ENCODE data around the gene TRIM54.
A peak's percentile ranks its signal among the peaks of the same experiment; 100 is the strongest.
"Not testable (repeated sequence)": the region's sequence is repeated elsewhere in the genome, so short reads cannot be mapped to it uniquely, and the experiment has no call there.

The TRIM54 gene

GRCh38 chr2:27282892-27283291 lies 663 bp downstream of the TRIM54 start:
- no peak for DNase-seq (ENCODE audit: low spot score)

- no peak for DNase-seq (ENCODE audit: low spot score)
Observed at GRCh38 chr2:27284996-27285395, 2.8 kb downstream of the TRIM54 start.

- DNase-seq (ENCODE audit: low spot score), result no peak
Observed at GRCh38 chr2:27285481-27285880, 3.3 kb downstream of the TRIM54 start.

DNA sequence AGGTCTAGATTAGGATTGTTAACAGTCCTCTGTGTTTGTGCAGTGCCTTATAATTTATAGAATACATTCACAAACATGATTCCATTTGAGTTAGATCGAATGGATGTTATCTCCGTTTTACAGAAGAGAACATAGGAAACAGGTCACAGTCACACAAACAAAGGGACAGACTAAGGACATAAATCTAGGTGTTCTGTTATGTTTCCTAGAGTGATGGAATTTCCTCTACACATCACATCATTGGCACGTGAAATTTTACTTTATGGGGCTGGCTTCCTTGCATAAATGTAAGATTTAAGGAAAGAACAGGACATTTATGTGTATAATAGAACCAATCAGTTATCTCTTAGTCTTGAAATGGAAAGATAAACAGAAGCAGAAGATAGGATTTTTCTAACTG lies 6.4 kb downstream of the TRIM54 start:
- DNase-seq (ENCODE audit: low spot score), result no peak

GRCh38 chr2:27290549-27290948 lies 8.3 kb downstream of the TRIM54 start:
- no peak for DNase-seq (ENCODE audit: low spot score)

DNA sequence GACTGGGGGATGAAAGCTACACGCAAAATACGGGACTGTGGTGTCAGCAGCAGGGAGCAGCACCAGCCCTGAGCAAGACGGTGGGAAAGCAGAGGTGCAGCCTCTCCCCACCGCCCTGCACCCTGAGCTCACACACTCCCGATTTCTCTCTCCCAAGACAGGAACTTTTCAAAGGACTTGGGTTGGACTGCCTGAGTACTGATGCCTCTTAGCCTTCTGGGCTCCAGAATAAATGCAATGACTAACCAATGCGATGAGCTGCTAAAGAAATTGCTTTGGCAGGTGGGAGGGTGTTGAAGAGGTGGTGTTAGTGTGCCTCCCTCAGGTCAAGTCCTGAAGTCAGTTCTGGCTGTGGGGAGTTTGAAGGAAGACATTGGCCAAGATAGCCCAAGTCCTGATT lies 9.6 kb downstream of the TRIM54 start:
- DNase-seq (ENCODE audit: low spot score), result no peak

GRCh38 chr2:27294928-27295327 lies 12.7 kb downstream of the TRIM54 start:
- DNase-seq (ENCODE audit: low spot score), result no peak

DNA sequence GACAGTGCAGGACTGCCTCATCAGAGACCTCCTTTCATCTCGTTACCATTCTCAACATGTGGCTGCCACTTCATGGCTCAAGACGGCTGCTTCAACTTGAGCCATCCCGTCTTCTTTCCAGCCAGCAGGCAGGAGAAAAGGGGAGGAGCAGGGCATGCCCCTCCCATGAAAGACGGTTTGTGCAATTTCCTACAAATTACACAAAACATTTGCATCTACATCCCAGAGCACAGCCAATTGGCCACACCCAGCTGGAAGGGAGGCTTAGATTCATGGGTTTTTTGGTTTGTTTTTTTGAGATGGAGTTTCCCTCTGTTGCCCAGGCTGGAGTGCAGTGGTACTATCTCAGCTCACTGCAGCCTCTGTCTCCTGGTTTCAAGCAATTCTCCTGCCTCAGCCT lies 14.3 kb downstream of the TRIM54 start:
- DNase-seq (ENCODE audit: low spot score), result no peak

DNA sequence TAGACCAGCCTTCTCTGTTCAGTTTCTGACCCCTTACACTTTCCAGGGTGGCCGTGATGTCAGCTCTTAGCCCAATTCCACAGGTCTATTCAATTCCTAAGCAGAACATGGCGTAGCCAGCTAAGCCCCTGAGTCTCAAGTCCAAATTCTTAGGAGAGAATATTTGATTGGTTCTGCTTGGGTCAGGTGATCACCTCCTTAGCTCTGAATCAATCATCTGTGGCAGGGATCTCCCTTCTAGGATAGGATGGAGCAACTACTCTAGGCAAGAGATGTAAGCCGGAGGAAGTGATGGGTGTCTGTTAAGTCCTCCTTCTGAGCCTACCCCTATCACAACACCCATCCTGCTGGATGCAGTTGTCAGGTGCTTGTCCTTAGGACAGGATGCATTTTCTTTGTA lies 15.0 kb downstream of the TRIM54 start:
- DNase-seq (ENCODE audit: low spot score), result no peak

GRCh38 chr2:27298391-27299080 lies 16.3 kb downstream of the TRIM54 start:
- DNase-seq (ENCODE audit: low spot score), result no peak

DNA sequence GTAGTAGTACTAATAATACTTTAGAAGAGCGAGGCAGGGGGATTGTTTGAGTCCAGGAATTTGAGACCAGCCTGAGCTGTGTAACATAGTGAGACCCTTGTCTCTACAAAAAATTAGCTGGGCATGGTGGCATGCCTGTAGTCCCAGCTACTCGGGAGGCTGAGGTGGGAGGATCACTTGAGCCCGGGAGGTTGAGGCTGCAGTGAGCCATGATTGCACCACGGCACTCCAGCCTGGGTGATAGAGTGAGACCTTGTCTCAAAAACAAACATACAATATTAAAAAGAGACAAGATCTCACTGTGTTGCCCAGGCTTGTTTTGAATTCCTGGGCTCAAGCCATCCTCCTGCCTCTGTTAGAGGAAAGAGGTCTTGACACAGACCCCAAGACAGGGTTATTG lies 18.4 kb downstream of the TRIM54 start:
- not testable (repeated sequence) for DNase-seq (ENCODE audit: low spot score)

DNA sequence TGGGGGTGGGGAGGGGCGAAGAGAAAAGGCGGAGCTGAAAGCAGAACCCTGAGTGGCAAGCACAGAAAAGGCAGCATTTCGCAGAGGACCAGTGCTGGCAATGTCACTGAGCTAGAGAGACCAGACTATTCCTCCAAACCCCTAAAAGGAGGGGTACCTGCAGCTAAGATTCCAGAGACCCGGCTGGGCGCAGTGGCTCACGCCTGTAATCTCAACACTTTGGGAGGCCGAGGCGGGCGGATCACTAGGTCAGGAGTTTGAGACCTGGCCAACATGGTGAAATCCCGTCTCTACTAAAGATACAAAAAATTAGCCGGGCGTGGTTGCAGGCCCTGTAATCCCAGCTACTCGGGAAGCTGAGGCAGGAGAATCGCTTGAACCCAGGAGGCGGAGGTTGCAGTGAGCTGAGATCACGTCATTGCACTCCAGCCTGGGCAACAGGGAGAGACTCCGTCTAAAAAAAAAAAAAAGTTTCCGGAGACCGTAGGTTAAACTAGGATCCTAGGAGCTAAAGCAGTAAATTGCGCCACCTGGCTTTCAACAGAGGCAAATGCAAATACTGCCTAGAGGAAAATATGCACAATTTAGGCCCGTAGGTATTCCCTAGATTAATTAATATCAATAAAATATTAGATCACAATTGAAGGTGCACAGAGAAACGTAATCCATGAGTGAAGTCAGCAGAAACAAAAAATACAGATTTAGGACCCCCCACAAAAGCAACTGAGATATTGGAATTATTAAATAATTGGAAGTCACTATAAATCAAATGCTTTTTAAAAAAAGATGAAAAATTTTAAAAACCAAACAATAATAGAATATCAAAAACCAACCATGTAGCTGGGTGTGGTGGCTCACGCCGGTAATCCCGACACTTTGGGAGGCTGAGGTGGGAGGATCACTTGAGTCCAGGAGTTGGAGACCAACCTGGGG lies 21.1 kb downstream of the TRIM54 start:
- peak; percentile 76 for DNase-seq (ENCODE audit: low spot score)

DNA sequence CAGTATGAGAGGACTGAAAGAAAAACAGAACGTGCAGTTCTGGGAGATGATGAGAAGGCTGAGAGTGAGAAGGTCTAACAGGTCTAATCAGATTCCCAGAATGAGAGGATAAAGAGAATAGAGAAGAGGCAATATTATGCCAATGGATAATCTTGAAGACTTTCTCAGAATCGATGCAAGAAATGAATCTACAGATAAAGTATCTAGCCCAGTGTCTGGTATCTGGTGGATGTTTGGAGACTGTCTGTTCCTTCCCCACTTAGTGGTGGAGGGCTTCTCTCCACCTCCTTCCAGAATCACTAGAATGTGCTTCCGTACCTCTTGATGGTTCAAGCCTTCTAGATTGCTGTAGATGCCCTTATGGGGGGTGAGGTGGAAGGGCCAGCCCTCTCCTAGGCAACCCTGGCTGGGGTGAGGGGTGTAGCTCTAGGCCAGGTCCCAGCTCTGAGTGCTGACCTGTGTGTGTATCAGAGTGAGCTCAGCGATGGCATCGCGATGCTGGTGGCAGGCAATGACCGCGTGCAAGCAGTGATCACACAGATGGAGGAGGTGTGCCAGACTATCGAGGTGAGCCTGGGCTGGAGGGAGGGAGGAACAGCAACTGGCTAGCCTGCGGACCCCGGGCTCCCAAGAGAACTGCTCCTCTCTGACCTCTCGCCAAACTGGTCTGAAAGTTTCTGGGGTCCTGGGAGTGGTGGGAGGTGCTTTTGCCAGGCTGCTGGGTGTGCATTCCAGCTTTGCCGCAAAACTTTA lies 22.4 kb downstream of the TRIM54 start:
- no peak for DNase-seq (ENCODE audit: low spot score)

GRCh38 chr2:27305516-27305915 lies 23.3 kb downstream of the TRIM54 start:
- DNase-seq (ENCODE audit: low spot score), result no peak

GRCh38 chr2:27306136-27306535 lies 23.9 kb downstream of the TRIM54 start:
- no peak for DNase-seq (ENCODE audit: low spot score)

- peak; percentile 25 for DNase-seq (ENCODE audit: low spot score)
Observed at GRCh38 chr2:27306573-27307286, 24.5 kb downstream of the TRIM54 start.

DNA sequence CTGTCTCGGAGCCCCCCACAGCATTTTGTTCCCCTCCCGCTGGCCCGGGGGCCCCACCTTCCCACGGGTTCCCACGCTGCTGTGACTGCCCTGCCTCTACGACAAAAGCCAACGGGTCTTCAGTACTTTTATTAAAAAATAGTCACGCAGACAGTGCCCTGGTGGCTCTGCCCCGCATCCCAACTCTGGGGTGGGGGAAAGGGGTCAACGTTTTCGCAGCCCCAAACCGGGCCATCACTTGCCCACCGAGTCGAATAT lies 25.0 kb downstream of the TRIM54 start:
- no peak for DNase-seq (ENCODE audit: low spot score)

GRCh38 chr2:27307545-27308358 lies 25.5 kb downstream of the TRIM54 start:
- DNase-seq (ENCODE audit: low spot score), result peak; percentile 29

DNA sequence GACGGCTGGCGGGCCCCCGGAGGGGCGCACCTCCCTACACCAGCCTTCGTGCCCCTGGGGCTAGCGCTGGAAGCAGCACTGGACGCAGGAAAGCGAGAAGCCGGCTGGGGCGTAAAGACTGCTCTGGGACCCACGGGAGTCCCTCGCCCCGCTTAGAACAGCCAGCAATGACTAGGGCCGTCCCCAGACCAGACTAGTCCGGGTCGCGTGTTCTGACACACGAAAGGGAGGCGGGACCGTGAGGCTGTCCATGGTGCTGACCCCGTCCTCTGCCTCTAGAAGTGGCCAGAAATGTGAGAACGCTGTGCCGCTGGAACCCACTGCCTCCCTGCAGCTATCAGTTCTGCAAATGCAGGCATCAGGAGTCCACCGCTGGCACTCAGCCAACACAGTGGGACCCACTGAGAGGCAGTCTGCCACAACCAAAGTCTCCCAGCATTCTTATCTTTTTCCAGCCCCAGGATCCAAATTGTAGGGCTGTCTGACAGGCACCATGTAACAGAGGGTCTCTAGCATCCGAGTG lies 26.2 kb downstream of the TRIM54 start, which contains the start of gene UCN:
Gene UCN (minus strand): TSS at position 87 of the 523 bp plus-strand sequence. CDS start 550 bp downstream, outside the sequence.
- DNase-seq (ENCODE audit: low spot score), result peak; percentile 62

GRCh38 chr2:27309651-27310050 lies 27.4 kb downstream of the TRIM54 start:
- DNase-seq (ENCODE audit: low spot score), result no peak

- DNase-seq (ENCODE audit: low spot score), result no peak
Observed at GRCh38 chr2:27312152-27312551, 29.9 kb downstream of the TRIM54 start.

Measured in AG08396 (cell line).